Right cardiac atrium (tissue), 5 donors: ENCODE measurements around the gene PDE11A. TPM values are rescaled to one million over a fixed set of nuclear protein-coding genes. Genes with fewer than 3 reads are reported as not detected.

ENCODE experiments used
- ATAC-seq, 2 donors: fragments of 200-7000 bp; cut with Tn5 transposase; one replicate each; pipeline versions ENCODE4 v1.8.0 to v1.9.1; 2020; ENCODE audit warnings: moderate library complexity in 2 of 2, mild to moderate bottlenecking in 1 of 2
- DNase-seq, 3 donors: peaks; one replicate each; pipeline ENCODE4 v3.0.0-alpha.2; 2020
- H3K27ac ChIP-seq: one replicate; pipeline ENCODE4 v1.5.1; 2013; ENCODE audit warnings: mild to moderate bottlenecking, low read length, control low read depth, moderate library complexity
- H3K27me3 ChIP-seq: one replicate; pipeline ENCODE4 v1.6.1; 2013; ENCODE audit not compliant: control insufficient read depth, insufficient read depth
- H3K4me1 ChIP-seq: one replicate; pipeline ENCODE4 v1.6.1; 2013; ENCODE audit warnings: low read length; ENCODE audit not compliant: control insufficient read depth, insufficient read depth
- H3K4me3 ChIP-seq: one replicate; pipeline ENCODE4 v1.5.1; 2013; ENCODE audit warnings: low read length, control low read depth
- H3K9me3 ChIP-seq: one replicate; pipeline ENCODE4 v1.6.1; 2013; ENCODE audit warnings: low read length; ENCODE audit not compliant: control insufficient read depth
- WGBS: extraction: QIAGEN DNeasy Blood & Tissue Kit; methylation state at CpG from one replicate; pipeline ENCODE4 v1.1.7; 2013; 5-methylcytosine and 5-hydroxymethylcytosine counted together
- intact Hi-C, 4 donors: fragments of 100-400 bp; cut with DNase I; formaldehyde crosslinking; loops; one replicate each; pipeline versions ENCODE4 v1.11.0 to v1.14.0; 2022 to 2023
- polyA plus RNA-seq: library from polyadenylated mRNA; stranded (reverse); fragments of 200-250 nt; gene quantifications from one replicate; pipeline ENCODE4 v1.2.3, GENCODE V29; 2013
- total RNA-seq, 4 donors: library from RNA; stranded (reverse); fragmentation: NEBNext Ultra II Directional; extraction: Animal tissue kit (Norgen Biotek cat#: 25700); gene quantifications; one replicate each; pipeline ENCODE4 v1.2.1, GENCODE V29; 2021
- donor health status: healthy with polysubstance abuse.
- donor health status: DM: no; HTN: yes; CAD: no.
- donor health status: DM: no; HTN: no; CAD: no.
- donor health status: DM: no; HTN: yes; CAD: no; lungs with severe emphysema.
- donor health status: DM: yes; HTN: yes; CAD: no.

PDE11A gene
- total and polyA plus RNA-seq, 5 donors: 0.08 to 0.63 (median 0.18) TPM

DNA sequence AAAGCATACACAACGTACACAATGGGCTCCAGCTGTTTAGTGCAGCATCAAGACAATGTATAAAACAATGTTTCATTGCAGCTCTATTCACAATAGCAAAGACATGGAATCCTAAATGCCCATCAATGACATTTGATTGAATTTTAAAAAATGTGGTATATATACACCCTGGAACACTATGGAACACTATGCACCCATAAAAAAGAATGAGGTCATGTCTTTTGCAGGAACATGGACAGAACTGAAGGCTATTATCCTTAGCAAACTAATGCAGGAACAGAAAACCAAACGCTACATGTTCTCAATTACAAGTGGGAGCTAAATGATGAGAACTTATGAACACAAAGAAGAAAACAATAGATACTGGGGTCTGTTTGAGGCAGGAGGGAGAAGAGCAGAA lies 364.5 kb downstream of the PDE11A start:
- ATAC-seq: no peak
- Histone ChIP-seq H3K9me3 (no peaks in the 10 kb centered on the region), H3K4me1 (peaks cover 2% of the 10 kb centered on the region), H3K4me3 (no peak overlapping the region), H3K27me3 (no peaks in the 10 kb centered on the region), H3K27ac (no peak overlapping the region)
- no peak for DNase-seq
- intact Hi-C loops: no loop called here
- 97% methylated on average over 2 of the region's 2 CpGs for WGBS

GRCh38 chr2:177705511-177706173 lies 366.9 kb downstream of the PDE11A start:
- intact Hi-C loops: no loop called here
- WGBS: 86% methylated on average over 4 of the region's 4 CpGs
- Histone ChIP-seq H3K27me3 (no peaks in the 10 kb centered on the region), H3K4me1 (peaks cover 2% of the 10 kb centered on the region), H3K9me3 (no peaks in the 10 kb centered on the region), H3K4me3 (no peak overlapping the region), H3K27ac (no peak overlapping the region)
- ATAC-seq: no peak
- DNase-seq: no peak

DNA sequence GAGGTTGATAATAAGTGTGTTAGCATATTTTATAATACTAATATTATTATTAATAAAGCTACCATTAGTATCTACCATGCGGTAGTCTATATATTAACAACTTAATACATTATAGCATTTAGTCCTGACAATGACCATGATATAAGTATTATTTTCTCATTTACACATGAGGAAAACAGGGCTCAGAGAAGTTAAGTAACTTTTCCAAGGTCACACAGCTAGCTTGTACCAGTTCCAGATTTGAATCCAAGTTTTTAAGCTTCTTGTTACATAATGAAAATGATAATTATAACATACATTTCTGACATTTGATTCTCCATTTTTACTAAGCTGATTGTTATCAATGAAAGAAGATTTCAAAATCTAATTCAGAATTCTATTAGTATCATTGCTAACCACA lies 369.4 kb downstream of the PDE11A start:
- intact Hi-C loops: no loop called here
- Histone ChIP-seq H3K9me3 (no peaks in the 10 kb centered on the region), H3K27me3 (no peaks in the 10 kb centered on the region), H3K4me1 (no peaks in the 10 kb centered on the region), H3K4me3 (no peak overlapping the region), H3K27ac (no peak overlapping the region)
- WGBS: 99% methylated on average over 1 of the region's 1 CpG
- no peak for ATAC-seq
- DNase-seq: no peak

- Histone ChIP-seq H3K27ac (no peak overlapping the region), H3K9me3 (no peaks in the 10 kb centered on the region), H3K27me3 (no peaks in the 10 kb centered on the region), H3K4me3 (no peak overlapping the region), H3K4me1 (no peaks in the 10 kb centered on the region)
- intact Hi-C loops: no loop called here
- no peak for ATAC-seq
- DNase-seq: no peak
- WGBS: 53% methylated on average over 3 of the region's 3 CpGs
Observed at GRCh38 chr2:177698281-177698680, 374.3 kb downstream of the PDE11A start.

GRCh38 chr2:177694348-177694747 lies 378.2 kb downstream of the PDE11A start:
- H3K4me1 ChIP-seq: no peaks in the 10 kb centered on the region
- no peaks in the 10 kb centered on the region for H3K9me3 ChIP-seq
- intact Hi-C loops: no loop called here
- H3K27me3 ChIP-seq: no peaks in the 10 kb centered on the region
- no peak overlapping the region for H3K27ac ChIP-seq
- no peak overlapping the region for H3K4me3 ChIP-seq
- DNase-seq (no peak), ATAC-seq (no peak)

DNA sequence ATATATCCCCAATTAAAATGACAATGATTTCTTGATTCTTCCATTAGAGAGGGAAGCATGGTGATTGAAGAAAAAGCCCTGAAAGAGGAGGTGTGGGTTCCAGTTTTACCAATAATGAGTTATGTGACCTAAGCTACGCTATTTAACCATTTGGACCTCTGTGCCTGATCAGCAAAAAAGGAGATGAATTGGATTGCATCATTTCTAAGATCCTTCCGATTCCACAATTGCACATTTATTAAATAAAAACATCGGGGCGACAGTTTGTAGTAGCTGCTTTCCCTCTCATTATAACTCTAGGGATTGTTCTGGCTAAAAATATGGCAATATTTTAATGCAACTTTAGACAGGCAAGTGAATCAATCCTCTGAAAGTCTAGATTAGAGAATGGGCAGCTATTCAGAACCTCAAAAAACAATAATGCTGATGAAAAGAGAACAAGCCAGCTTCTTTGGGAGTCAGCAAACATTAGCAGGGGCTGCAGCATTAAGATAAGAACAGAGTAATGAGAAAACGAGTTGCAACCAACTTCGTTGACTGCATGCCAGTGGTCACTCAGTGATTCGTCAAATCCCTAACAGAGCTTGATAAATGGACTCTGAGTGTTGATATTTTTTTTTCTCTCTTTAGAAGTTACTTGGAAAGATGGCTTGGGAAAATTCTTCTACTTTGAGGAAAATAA lies 378.8 kb downstream of the PDE11A start:
- Histone ChIP-seq H3K27ac (no peak overlapping the region), H3K4me1 (no peaks in the 10 kb centered on the region), H3K27me3 (no peaks in the 10 kb centered on the region), H3K4me3 (no peak overlapping the region), H3K9me3 (no peaks in the 10 kb centered on the region)
- 46% methylated on average over 7 of the region's 7 CpGs for WGBS
- DNase-seq: no peak
- intact Hi-C loops: no loop called here
- ATAC-seq: peak in 1 of 2 donors; percentile 50

- Histone ChIP-seq H3K4me3 (no peak overlapping the region), H3K9me3 (no peaks in the 10 kb centered on the region), H3K27ac (no peak overlapping the region), H3K4me1 (no peaks in the 10 kb centered on the region), H3K27me3 (no peaks in the 10 kb centered on the region)
- ATAC-seq: peak in 1 of 2 donors; percentile 26
- intact Hi-C loops: no loop called here
- no peak for DNase-seq
- 87% methylated on average over 4 of the region's 4 CpGs for WGBS
Observed at GRCh38 chr2:177692783-177693269, 379.8 kb downstream of the PDE11A start.

- ATAC-seq (no peak), DNase-seq (no peak)
- Histone ChIP-seq H3K4me3 (no peak overlapping the region), H3K9me3 (no peaks in the 10 kb centered on the region), H3K27me3 (no peaks in the 10 kb centered on the region), H3K4me1 (no peaks in the 10 kb centered on the region), H3K27ac (no peak overlapping the region)
- WGBS: 71% methylated on average over 2 of the region's 2 CpGs
- intact Hi-C loops: no loop called here
Observed at GRCh38 chr2:177692042-177692782, 380.4 kb downstream of the PDE11A start.

- Histone ChIP-seq H3K27ac (no peak overlapping the region), H3K4me3 (no peak overlapping the region), H3K4me1 (no peaks in the 10 kb centered on the region), H3K27me3 (no peaks in the 10 kb centered on the region), H3K9me3 (no peaks in the 10 kb centered on the region)
- DNase-seq (no peak), ATAC-seq (no peak)
- intact Hi-C loops: no loop called here
- WGBS: 0% methylated on average over 1 of the region's 1 CpG
Observed at GRCh38 chr2:177691177-177691576, 381.4 kb downstream of the PDE11A start.

DNA sequence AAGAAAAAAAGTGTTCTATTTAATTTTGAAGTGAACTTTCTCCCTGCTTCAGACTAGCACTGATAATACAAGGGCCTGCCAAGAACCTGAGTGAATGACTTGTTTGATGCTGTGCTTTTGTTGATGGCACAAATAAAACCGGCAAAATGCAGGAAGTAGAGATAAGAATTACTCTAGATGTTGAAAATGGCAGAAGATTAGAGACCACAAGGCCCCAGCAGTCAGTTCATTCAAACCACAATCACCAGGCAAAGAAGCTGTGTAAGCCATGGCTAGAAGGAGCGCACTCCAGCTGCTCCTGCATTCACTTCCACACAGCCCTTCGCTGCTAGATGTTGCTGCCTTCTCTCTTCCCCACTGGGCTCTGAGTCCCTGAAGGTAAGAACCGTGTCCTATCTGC lies 383.0 kb downstream of the PDE11A start:
- no peak for DNase-seq
- Histone ChIP-seq H3K27ac (no peak overlapping the region), H3K27me3 (no peaks in the 10 kb centered on the region), H3K4me3 (no peak overlapping the region), H3K9me3 (no peaks in the 10 kb centered on the region), H3K4me1 (no peaks in the 10 kb centered on the region)
- 66% methylated on average over 4 of the region's 4 CpGs for WGBS
- intact Hi-C loops: no loop called here
- no peak for ATAC-seq

DNA sequence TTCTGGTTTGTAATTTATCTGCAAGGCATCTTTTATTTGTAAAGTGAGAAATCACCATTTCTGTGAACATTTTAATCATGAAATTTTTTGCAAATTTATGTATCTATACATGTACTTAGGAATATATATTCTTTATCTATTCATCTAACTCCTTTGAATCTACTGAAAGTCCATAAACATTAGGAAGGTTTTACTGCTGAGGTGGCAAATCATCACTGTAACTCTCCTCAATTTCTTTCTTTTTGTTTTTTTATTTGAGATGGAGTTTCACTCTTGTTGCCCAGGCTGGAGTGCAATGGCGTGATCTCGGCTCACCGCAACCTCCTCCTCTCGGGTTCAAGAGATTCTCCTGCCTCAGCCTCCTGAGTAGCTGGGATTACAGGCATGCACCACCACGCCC lies 383.7 kb downstream of the PDE11A start:
- Histone ChIP-seq H3K9me3 (no peaks in the 10 kb centered on the region), H3K4me1 (no peaks in the 10 kb centered on the region), H3K27ac (no peak overlapping the region), H3K4me3 (no peak overlapping the region), H3K27me3 (no peaks in the 10 kb centered on the region)
- WGBS: 96% methylated on average over 5 of the region's 5 CpGs
- DNase-seq: no peak
- ATAC-seq: no peak
- intact Hi-C loops: no loop called here
